NCI-H2029 treated with DMSO at 0.1 percent for 48 hours (cell line): Measurements from ENCODE around the gene PRR23E.

Experiments
- DNase-seq: peaks from one replicate; lab custom pipeline; 2025; lab: John Stamatoyannopoulos, UW

PRR23E gene, protein sequence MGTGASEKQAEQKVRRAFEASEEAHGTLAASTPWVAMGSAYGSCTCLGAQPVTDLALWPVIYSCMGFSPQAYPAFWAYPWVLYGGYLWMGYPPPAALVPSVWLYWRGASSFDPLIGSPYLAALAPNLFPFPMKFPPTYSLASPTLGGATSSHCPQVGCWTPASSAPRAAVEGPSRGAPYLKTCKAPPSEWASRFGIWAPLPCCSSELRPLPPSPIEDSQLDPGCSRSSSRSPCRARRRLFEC

DNA sequence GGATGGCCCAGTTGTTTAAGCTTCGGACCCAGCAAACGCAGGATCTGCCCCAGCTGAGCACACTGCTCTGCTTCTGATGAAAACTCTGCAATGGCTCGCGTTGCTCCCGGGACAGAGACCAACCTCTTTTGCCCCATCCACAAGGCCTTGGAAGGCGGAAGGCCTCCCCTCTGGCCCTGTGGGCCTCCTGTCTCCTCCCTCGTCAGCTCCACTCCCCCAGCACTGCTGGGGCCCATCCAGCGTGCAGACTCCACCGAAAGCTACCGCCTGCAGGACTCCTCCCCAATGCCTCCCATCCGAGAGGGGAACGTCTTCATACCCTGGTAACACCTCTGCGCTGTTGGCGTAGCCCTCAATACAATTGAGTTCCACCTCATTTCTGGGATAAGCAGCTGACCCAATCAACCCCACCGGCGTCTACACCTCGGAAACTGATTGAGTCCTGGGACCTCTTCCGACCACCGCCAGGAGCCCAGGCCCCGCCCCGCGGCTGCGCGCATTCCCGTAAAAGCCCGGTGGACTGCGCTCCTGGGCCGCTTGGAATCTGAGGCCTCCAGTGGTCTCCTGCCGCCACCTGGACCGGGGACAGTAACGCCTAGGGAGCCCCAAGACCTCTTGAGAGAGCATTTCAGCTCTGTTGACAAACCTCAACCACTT is at the start of gene PRR23E:
TSS of gene PRR23E (plus strand) at position 556 of the 657 bp plus-strand sequence. CDS start 3,555 bp downstream, outside the sequence.
- no peak for DNase-seq

DNA sequence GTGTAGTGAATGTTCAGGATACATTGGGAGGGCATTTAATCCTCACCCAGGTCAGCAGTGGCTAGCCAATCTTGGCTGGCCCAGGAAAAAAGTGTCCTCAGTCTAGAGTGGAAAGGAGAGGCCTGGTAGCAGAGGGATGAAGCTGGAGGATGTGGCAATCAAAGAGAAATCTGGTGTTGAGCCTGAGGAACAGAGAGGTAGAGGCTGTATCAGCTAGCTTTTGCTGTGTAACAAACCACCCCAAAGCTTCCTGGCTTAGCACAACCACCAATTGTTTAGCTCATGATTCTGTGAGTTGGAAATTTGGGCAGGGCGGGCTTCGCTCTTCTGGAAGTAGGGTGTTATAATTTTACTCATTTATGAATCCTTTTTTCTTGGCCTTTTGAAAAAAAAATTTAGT is 49.8 kb upstream of the PRR23E start:
- no peak for DNase-seq

DNA sequence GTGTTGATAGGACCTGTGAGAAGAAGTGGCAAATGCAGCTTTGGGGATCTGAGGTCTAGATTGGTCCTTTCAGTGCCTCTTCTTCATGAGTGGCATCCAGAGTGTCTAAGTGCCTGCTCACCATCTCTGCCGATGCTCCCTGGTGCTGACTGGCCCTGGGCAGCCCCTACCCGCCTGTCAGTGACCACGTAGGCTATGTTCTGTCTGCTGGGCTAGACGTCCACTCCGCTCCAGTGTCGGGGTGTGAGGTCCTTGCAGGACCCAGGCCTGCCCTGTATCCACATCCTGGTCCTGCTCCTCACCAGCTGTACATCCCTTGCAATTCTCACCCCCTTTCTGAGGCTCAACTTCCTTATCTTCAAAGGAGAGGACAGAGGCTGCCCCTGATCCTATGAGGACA is 48.3 kb upstream of the PRR23E start:
- DNase-seq = no peak

DNA sequence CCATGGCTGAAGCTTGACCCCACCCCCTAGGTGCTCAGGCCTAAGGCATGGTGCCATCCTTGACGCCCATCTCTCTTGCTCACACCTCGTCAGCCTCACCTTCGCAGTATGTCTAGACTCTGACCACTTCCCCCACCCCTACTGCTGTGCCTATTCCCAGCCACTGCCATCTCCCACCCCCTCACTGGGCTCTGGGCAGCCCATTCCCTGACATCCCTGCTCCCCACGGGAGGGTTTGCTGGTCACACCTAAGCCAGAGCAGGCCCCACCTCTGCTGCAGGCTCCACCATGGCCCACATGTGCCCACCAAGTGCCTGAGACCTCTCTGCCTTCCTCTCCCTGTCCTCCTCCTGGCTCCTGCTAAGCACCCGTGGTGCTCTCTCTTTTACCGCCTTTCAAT is 47.7 kb upstream of the PRR23E start:
- no peak for DNase-seq

DNA sequence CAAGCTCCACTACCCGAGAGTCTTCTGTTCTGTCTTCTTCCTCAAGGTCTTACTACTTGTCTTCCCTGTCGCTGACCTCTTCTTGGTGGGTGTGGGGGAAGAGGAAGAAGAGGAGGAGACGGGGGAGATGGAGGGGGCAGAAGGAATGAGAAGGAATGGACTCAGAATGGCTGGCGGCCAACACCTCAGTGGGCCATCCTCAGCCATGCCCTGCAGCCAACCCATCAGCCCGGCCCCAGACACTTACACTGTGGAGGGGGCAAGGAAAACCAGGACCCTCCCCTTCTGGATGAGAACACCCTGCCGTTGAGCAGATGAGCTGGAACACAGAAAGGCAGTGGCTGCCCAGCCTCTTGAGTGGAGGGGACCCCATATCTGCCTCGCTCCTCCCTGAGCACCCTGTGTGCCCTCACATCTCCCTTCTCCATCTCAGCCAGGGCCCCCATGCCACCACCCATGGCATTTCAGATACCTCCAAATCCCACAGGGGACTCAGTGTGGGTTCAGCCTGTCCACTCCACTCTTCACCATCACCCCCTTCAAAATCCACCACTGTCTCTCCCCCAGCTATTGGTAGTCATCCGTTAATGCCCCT is 45.5 kb upstream of the PRR23E start:
- no peak for DNase-seq

DNA sequence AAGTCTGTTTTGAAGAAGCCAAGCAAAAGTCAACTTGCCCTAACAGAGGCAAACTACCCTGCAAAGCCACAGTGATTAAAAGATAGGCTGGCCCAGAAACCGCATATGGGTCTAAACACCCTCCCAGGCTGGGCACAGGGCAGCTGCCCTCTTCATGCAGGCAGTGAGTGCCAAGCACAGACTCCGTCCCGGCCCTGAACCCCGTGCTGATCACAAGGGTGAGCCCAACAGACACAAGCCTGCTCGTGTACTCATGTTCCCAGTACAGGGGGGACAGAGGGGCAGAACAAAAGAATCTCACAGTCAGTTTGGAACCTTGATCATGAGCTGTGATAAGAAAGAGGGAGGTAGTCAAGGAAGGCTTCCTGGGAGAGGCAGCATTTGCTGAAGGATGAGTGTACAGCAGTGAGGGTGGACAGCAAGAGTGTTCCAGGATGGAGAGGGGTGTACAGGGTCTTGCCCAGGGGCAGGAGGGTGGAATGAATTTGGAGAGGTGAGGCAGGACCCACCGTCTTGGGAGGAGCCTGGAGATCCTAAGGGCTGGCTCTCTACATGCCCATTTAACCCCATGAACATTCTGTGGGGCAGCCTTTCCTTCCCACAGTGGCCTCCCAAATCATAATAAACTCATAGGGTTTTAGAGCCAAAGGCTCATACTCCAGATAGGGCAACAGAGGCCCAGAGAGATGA is 43.2 kb upstream of the PRR23E start:
- DNase-seq = no peak

DNA sequence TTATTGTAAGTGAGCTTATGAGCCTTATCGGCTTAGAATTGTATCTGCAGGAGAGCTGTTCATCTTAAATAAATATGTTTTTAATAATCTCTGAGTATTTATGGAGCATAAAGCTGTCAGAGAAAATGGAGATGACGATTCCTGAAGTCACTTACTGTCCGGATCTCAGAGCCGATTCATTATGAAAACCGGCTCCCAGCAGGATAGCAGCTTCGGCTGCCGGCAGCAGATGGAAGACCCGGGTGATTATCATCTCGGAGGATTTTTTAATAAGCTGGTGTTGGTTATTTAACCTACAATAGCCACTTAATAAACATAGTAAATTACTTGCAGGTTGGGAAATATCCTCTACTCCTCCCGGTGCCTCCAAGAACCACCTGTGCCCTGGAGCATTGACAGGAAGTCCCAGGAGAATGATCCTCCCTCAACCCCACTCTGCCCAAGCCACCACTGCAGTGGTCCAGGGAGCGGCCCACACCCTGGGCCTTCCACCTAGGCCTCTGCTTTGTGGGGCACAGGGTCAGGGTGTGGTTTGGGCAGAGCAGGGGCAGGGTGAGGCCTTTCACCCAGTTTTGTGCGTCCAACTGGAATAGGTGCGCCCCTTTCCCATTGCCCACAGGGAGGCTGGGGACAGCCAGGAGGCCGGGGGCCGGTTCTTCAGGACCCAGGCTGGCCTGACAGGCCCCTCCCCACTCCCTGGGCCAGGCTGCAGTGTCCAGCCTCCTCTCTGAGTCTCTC is 42.2 kb upstream of the PRR23E start:
- DNase-seq = no peak

DNA sequence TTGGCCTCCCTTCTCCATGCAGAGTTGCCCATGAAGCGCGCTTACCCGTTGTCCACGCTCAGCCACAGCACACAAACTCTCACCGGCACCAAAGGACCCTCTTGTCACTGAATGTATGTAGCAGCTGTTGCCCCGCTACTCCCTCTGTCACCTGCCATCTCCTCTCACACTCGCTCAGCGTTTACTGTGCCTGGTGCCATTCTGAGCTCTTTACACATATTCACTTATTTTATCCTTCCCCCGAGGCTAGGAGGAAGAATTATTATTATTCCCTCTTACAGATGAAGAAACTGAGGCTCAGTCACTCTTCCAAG is 41.7 kb upstream of the PRR23E start:
- no peak for DNase-seq

DNA sequence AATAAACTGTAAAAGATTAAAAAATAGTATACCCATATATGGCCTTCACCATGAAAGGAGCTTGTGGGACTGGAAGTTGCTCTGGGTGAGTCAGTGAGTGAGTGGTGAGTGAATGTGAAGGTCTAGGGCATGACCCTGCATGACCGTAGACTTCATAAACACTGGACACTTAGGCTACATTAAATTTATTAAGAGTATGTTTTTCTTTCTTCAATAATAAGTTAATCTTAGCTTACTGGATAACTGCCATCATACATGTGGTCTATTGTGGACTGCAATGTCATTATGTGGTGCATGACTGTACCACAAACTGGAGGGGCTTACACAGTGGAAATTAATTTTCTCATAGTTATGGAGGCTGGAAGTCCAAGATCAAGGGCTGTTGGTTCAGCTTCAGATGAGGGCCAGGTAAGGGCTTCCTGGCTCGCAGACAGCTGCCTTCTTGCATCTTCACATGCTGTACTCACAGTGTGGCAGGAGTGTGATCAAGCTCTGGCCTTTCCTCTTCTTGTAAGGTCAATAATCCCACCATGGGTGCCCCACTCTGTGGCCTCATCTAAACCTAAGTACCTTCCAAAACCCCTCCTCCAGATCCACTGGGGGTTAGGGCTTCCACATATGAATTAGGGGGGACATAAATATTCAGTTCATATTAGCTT is 40.8 kb upstream of the PRR23E start:
- DNase-seq = no peak

DNA sequence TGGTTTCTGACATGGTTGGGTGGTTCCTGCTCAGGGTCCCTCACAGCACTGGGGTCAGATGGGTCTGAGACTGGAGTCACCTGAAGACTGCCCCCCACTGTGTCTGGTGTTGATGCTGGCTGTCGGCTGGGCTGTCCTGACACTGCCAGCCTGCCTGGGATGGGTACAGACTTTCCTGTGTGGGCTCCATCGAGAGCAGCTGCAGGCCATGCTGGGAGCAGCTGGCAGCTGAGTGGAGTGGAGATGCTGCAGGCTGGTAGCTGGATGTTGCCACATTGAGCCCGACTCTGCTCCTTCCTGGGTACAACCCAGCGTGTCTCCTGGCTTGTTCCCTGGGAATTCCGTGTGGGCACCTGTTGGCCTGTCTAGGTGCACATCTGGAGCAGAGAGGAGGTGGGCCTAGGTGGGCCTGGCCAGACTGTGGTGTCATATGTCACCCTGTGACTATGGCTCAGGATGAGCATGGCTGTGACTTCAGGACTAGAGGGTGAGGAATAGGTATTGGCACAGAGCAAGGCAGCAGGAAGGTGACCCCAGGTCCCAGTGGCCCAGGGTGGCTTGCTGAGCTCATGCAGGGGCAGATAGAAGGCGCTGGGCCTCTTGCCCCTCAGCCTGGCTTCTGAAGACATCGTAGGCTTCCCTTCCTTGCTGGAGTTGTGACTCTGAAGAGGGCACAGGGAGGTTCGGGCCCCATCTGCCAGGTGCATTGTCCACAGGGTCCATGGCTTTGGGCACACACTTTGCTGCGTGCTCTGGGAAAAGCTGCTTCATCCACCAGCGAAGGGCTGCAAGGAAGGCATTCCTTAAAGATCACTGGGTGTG is 40.0 kb upstream of the PRR23E start:
- DNase-seq = no peak

DNA sequence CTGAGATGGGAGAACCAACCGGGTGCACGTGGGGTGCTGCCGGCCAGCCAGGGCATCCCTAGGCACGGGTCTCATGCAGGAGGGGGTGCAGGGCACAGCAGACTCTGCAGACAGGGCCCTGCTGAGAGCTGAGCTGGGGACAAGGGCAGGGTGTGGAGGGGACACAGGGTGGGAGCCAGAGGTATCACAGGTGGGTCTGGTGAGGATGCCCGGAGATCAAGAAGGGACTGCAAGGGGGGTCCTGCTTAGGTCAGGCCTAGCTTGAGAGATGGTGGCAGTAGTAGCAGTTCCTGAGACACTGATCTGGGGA is 39.5 kb upstream of the PRR23E start:
- no peak for DNase-seq

DNA sequence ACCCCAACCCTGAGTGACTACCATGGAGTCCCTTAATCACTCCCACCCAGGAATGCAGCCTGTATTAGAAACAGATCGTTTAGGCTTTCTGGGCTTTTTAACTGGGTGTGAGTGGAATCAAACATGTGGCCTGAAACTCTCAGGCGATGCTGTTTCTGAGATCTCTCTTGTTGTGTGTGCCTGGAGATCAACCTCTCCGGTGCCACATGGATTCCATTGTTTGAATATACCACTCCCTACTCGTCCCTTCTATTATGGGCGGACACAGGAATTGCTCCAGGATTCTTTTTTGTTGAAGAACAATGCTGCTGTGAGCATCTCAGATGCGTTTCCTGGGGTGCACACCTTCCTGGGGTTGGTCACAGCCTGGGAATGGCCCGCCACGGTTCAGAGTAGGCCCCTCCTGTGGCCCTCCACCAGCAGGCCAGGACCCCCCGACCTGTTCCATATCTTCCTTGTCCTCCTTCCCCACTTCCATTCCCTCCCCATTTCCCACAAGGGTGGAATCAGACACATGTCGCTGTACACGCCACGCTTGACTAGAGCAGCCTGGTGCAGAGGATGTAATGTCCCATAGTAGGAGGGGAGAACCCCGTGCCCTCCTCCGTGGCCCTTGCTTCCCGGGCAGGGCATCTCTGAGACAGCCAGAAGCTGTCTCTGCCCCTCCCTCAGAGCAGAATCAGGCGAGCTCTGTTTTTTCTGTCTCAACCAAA is 36.4 kb upstream of the PRR23E start:
- DNase-seq = no peak

DNA sequence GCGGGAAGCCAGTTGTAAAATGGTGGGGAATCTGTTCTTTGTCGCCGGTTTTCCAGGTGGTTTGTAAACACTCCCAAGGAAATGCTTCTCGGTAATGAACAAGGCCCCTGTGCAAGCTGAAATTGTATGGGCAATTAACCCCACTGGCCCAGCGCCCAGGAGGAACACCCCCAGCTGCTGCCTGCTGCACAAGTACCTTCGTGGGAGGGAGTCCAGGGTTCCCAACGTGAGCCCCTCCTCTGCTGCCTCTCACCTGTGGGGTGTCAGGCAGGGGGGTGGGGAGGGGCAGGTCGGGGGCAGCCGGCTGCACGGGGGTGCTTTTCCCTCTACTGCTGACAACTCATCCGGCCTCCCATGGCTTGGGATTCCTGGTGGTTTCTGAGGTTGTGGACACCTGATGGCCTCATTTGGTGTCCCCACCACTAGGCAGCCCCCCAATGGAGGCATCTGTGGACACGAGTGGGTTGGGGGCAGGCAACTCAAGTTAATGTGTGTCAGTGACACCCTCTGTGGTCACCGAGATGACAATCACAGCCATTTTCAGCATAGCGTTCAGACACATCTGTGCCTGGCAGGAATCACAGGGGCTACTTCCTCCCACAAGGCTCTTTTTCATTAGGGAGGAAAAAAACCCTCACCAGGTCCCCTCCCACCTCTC is 35.6 kb upstream of the PRR23E start:
- DNase-seq = peak; percentile 58

DNA sequence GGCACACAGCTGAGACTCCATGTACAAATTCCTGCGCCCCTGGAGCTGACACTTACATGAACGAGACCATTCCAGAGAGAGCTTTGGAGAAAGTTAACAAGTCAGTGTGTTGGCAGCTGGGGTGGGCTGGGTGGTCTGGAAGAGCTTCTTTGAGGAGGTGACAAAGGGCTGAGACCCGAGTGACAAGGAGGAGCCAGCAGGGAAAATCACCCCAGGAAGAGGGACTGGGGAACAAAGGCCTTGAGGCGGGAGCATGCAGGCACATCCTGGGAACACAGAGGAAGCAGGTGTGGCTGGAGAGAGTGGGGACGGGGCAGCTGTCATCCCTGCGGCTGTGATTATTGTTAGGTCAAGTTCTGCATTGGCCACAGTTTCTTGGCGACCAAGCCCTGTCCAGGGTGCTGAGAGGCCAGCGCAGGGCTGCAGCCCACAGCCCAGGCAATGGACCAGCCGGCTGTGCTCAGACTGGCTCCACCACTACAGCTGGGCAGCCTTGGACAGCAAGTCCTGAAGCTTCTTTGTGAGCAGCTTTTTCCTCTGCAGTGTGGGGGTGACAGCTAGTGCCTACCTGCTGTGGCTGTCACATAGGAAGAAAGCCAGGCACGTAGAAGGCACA is 34.2 kb upstream of the PRR23E start:
- peak; percentile 40 for DNase-seq

DNA sequence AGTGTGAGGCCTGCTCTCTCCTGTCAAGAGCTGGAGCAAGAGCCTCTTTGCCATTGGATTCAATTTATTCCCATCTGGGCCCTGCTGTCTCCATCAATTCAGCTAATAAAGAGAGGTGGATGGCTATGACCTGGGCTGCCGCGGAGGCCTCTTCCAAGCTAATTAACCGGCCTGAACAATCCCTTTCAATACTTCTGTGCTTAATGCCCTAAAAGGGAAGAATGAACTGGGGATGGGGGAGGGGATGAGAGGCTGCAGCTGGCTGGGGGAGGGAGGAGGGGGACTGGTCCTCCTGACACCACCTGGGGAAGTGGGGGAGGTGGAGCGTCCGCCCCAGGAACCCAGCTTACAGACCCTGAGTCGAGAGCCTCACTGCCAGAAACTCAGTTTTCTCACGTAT is 33.4 kb upstream of the PRR23E start:
- peak; percentile 82 for DNase-seq

DNA sequence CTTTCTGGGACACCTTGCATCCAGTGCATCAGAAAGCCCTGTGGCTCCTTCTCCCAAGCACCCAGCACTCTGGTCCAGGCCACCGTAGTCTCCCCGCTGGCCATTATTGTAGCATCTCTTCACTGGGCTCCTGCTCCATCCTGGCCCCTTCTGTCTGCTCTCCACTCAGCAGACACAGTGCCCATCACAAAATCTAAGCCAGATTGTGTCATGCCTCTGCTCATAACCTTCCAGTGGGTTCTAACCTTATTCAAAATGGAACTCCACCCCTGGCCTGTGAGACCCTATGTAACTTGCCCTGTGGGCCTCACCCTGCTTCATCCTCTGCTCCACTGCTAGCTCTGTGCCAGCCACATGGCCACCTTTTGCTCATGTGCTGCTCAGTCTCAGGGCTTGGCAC is 31.7 kb upstream of the PRR23E start:
- no peak for DNase-seq

DNA sequence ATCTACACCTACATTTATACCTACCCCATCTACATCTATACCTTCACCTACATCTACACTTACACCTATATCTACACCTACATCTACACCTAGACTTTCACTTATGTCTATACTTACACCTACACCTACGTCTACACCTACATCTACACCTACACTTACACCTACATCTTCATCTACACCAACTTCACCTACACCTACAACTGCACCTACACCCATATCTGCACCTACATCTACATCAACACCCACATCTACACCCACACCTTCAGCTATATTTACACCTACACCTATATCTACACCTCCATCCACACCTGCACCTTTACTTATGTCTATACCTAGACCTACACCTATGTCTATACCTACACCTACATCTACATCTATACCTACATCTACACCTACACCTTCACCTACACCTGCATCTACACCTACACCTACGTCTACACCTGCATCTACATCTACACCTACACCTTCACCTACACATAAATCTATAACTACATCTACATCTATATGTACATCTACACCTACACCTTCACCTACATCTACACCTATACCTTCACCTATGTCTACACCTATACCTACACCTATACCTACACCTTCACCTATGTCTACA is 30.9 kb upstream of the PRR23E start:
- no peak for DNase-seq

DNA sequence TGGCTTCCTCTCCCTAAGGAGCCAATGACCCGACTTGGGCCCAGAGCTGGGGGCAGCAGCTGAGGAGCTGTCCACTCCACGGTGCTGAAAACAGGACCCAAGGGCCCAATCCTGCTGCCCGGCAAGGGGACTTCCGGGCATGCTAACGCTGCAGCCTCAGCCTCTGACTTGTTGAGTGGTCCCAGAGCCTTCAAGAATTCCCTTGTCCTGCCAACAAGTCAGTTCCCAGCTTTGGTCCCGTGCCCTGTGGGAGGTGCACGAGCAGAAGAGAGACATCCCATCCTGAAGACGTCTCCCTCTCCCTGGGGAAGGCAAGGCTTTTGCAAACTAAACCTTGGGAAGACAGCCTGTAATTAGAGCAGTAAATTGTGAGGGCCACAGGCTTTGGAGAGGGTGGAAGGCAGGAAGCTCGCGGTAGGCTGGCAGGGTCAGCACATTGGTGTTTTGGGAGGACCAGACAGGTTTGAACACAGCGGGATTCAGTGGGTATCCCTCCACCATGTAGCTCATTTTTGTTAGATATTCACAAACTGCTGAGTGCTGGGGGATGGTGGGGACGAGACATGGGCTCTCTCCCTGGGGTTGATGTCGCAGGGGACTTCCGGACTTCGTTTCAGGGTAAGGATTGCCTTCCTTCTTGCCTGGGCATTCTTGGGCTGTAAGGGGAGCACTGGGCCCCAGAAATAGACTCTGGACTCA is 29.8 kb upstream of the PRR23E start:
- no peak for DNase-seq

DNA sequence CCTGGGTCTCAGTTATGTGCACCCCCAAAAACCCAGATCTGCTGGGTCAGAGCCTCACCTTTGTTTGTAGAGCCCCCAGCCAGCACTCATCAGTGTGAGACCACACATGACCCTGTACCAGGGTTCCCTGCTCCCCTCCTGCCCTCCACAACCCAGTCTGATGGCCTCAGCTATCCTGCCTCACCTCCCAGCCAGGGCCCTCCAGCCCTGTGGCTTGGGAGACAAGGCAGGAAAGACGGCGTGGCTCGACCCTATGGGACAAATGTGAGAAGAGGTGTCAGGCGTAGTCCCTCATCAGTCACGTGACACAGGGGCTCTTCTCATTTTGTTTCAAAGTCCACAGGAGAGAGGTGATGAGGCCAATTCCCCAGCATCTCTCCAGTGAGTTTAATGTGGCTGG is 28.3 kb upstream of the PRR23E start:
- no peak for DNase-seq
